Measurements from ENCODE around the gene RPL34.

GRCh38 chr4:108588878-108589277 is 31.5 kb upstream of the RPL34 start:
- TF ChIP-seq CTCF (IDR thresholded peaks at IDR 0.05) (no peak), ZFX (IDR thresholded peaks at IDR 0.05; ENCODE audit: borderline replicate concordance) (no peak)

Data from 22Rv1 (cell line).